Neural cell (in vitro differentiated cells): ENCODE data around the gene C6orf163. TPM values are rescaled to one million over a fixed set of nuclear protein-coding genes. Genes with fewer than 3 reads are reported as not detected.

ENCODE experiments used
- H2AFZ ChIP-seq: fragments of 200-600, 300-800 bp; sonication (generic), shearing (Covaris generic); 2 replicates; pipeline ENCODE4 v1.6.0; 2014; ENCODE audit warnings: low read depth, mild to moderate bottlenecking, antibody characterized with exemption, low read length, moderate library complexity
- H3F3A ChIP-seq: fragments of 200-600 bp; shearing (Covaris generic); 2 replicates; pipeline ENCODE4 v1.6.1; 2016; ENCODE audit warnings: mild to moderate bottlenecking, moderate library complexity, mixed read lengths, antibody characterized with exemption, low read length; ENCODE audit not compliant: insufficient read depth, poor library complexity, severe bottlenecking
- H3K27ac ChIP-seq: fragments of 200-600, 300-800 bp; sonication (generic), shearing (Covaris generic); 2 replicates; pipeline ENCODE4 v1.5.1; 2014; ENCODE audit warnings: mild to moderate bottlenecking, low read length, moderate library complexity
- H3K27me3 ChIP-seq: fragments of 300-800, 200-600 bp; sonication (generic), shearing (Covaris generic); 2 replicates; pipeline ENCODE4 v1.6.0; 2014; ENCODE audit warnings: mild to moderate bottlenecking, low read depth, low read length, moderate library complexity; ENCODE audit not compliant: insufficient read depth
- H3K36me3 ChIP-seq: fragments of 300-800, 200-600 bp; sonication (generic), shearing (Covaris generic); 2 replicates; pipeline ENCODE4 v1.5.1; 2014; ENCODE audit warnings: mild to moderate bottlenecking, antibody characterized with exemption, low read length, moderate library complexity; ENCODE audit not compliant: insufficient read depth
- H3K4me2 ChIP-seq: fragments of 300-800, 200-600 bp; sonication (generic), shearing (Covaris generic); 2 replicates; pipeline ENCODE4 v1.6.0; 2014; ENCODE audit warnings: mild to moderate bottlenecking, low read length
- H3K4me3 ChIP-seq: fragments of 300-800, 200-600 bp; sonication (generic), shearing (Covaris generic); 2 replicates; pipeline ENCODE4 v1.5.1; 2014; ENCODE audit warnings: mild to moderate bottlenecking, low read length, moderate library complexity
- H3K79me2 ChIP-seq: fragments of 200-600 bp; shearing (Covaris generic); replicated peaks from 2 replicates; pipeline ENCODE4 v1.6.0; 2014; ENCODE audit warnings: mild to moderate bottlenecking, low read length, moderate library complexity; ENCODE audit not compliant: insufficient read depth
- H3K9ac ChIP-seq: fragments of 300-800, 200-600 bp; sonication (generic), shearing (Covaris generic); 2 replicates; pipeline ENCODE4 v1.6.1; 2016; ENCODE audit warnings: mild to moderate bottlenecking, low read length, mixed read lengths
- H3K9me2 ChIP-seq: fragments of 200-600 bp; shearing (Covaris generic); 2 replicates; pipeline ENCODE4 v1.6.1; 2016; ENCODE audit warnings: mild to moderate bottlenecking, low read length, mixed read lengths; ENCODE audit not compliant: insufficient read depth
- H3K9me3 ChIP-seq: fragments of 200-600, 300-800 bp; sonication (generic), shearing (Covaris generic); 2 replicates; pipeline ENCODE4 v1.6.1; 2016; ENCODE audit warnings: mild to moderate bottlenecking, mixed run types, low read length, moderate library complexity, mixed read lengths
- H4K20me1 ChIP-seq: fragments of 200-600 bp; shearing (Covaris generic); 2 replicates; pipeline ENCODE4 v1.6.1; 2016; ENCODE audit warnings: mild to moderate bottlenecking, mixed run types; ENCODE audit not compliant: insufficient read depth
- EZH2 ChIP-seq: fragments of 200-600, 300-800 bp; shearing (Covaris generic), sonication (generic); IDR thresholded peaks from 2 replicates; pipeline ENCODE4 v1.6.1; 2014; ENCODE audit warnings: antibody characterized with exemption, low read length, borderline replicate concordance, mild to moderate bottlenecking; ENCODE audit not compliant: insufficient read depth, poor library complexity, severe bottlenecking
- MXI1 ChIP-seq: fragments of 450-650 bp; conservative IDR thresholded peaks from 2 replicates; pipeline ENCODE4 v1.6.1; 2014; ENCODE audit warnings: antibody characterized with exemption, mild to moderate bottlenecking; ENCODE audit not compliant: poor library complexity, severe bottlenecking
- POLR2AphosphoS5 ChIP-seq: IDR thresholded peaks from 2 replicates; pipeline ENCODE4 v1.6.1; 2012
- SMC3 ChIP-seq: fragments of 450-650 bp; conservative IDR thresholded peaks from 2 replicates; pipeline ENCODE4 v1.6.1; 2014; ENCODE audit warnings: antibody characterized with exemption, mild to moderate bottlenecking, moderate library complexity; ENCODE audit not compliant: poor library complexity
- TAF1 ChIP-seq: IDR thresholded peaks from 2 replicates; pipeline ENCODE4 v1.6.1; 2012; ENCODE audit warnings: low read depth
- polyA plus RNA-seq: library from polyadenylated mRNA; depleted of rRNA; stranded (reverse); fragments of >200 nt; gene quantifications from 2 replicates; pipeline ENCODE4 v1.2.3, GENCODE V29; 2014
- TF ChIP-seq, protein P1 (sequence below): fragments of 450-650 bp; IDR thresholded peaks from 2 replicates; pipeline ENCODE4 v1.5.1; 2014; ENCODE audit warnings: antibody characterized with exemption, mild to moderate bottlenecking, moderate library complexity; ENCODE audit not compliant: poor library complexity, severe bottlenecking
- TF ChIP-seq, protein P2 (sequence below): IDR thresholded peaks from 2 replicates; pipeline ENCODE4 v1.6.1; 2012; ENCODE audit warnings: borderline replicate concordance

Gene C6orf163
- polyA plus RNA-seq, 1 donor from 2014 or later: 1.8 TPM

DNA sequence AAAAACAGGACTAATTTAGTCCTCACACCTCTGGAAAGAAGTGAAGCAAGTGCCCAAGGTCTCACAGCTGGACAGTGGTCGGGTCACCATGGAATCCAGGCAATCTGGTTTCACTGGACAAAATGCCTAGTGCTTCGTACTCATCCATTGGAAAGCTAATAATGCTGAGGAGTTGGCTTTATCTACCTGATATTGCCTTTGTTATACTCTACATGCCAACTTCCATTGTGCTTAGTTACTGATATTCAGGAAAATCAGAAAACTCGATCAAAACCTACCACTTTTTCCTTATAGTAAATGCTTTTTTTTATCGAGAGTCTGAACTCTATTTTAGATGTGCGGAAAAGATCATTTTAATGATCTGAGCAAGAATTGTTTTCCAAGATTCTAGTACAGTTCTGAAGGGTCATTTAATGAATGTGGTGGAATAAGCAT, 64.1 kb downstream of the C6orf163 start:
- H3K9me2 ChIP-seq: no peaks in the 10 kb centered on the region
- peak overlapping the region; percentile 90 for H3K4me3 ChIP-seq
- no peaks in the 10 kb centered on the region for H3K27me3 ChIP-seq
- peaks cover 7% of the 10 kb centered on the region for H3F3A ChIP-seq
- peak overlapping the region; percentile 70 for H2AFZ ChIP-seq
- H3K36me3 ChIP-seq: no peaks in the 10 kb centered on the region
- no peaks in the 10 kb centered on the region for H3K79me2 ChIP-seq
- no peak for TF ChIP-seq EZH2
- no peak for TF ChIP-seq MXI1
- no peak for TF ChIP-seq POLR2AphosphoS5
- no peak for TF ChIP-seq TAF1
- TF ChIP-seq SMC3: no peak
- TF ChIP-seq, protein P1, sequence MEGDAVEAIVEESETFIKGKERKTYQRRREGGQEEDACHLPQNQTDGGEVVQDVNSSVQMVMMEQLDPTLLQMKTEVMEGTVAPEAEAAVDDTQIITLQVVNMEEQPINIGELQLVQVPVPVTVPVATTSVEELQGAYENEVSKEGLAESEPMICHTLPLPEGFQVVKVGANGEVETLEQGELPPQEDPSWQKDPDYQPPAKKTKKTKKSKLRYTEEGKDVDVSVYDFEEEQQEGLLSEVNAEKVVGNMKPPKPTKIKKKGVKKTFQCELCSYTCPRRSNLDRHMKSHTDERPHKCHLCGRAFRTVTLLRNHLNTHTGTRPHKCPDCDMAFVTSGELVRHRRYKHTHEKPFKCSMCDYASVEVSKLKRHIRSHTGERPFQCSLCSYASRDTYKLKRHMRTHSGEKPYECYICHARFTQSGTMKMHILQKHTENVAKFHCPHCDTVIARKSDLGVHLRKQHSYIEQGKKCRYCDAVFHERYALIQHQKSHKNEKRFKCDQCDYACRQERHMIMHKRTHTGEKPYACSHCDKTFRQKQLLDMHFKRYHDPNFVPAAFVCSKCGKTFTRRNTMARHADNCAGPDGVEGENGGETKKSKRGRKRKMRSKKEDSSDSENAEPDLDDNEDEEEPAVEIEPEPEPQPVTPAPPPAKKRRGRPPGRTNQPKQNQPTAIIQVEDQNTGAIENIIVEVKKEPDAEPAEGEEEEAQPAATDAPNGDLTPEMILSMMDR: no peak
- TF ChIP-seq, protein P2, sequence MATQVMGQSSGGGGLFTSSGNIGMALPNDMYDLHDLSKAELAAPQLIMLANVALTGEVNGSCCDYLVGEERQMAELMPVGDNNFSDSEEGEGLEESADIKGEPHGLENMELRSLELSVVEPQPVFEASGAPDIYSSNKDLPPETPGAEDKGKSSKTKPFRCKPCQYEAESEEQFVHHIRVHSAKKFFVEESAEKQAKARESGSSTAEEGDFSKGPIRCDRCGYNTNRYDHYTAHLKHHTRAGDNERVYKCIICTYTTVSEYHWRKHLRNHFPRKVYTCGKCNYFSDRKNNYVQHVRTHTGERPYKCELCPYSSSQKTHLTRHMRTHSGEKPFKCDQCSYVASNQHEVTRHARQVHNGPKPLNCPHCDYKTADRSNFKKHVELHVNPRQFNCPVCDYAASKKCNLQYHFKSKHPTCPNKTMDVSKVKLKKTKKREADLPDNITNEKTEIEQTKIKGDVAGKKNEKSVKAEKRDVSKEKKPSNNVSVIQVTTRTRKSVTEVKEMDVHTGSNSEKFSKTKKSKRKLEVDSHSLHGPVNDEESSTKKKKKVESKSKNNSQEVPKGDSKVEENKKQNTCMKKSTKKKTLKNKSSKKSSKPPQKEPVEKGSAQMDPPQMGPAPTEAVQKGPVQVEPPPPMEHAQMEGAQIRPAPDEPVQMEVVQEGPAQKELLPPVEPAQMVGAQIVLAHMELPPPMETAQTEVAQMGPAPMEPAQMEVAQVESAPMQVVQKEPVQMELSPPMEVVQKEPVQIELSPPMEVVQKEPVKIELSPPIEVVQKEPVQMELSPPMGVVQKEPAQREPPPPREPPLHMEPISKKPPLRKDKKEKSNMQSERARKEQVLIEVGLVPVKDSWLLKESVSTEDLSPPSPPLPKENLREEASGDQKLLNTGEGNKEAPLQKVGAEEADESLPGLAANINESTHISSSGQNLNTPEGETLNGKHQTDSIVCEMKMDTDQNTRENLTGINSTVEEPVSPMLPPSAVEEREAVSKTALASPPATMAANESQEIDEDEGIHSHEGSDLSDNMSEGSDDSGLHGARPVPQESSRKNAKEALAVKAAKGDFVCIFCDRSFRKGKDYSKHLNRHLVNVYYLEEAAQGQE: peak; percentile 37
- H4K20me1 ChIP-seq: no peaks in the 10 kb centered on the region
- peak overlapping the region; percentile 41 for H3K4me2 ChIP-seq
- peak overlapping the region; percentile 86 for H3K27ac ChIP-seq
- peak overlapping the region; percentile 70 for H3K9ac ChIP-seq
- H3K9me3 ChIP-seq: no peaks in the 10 kb centered on the region

Other genes starting within 250 kb of the C6orf163 start
- gene CGA, start 249.7 kb upstream of the C6orf163 start, polyA plus RNA-seq: not detected in 2 replicates
- 27.9 and 29.8 TPM in 2 replicates for gene ZNF292, start 189.2 kb upstream of the C6orf163 start, polyA plus RNA-seq
- gene SMIM8, start 22.2 kb upstream of the C6orf163 start, polyA plus RNA-seq: 27.5 and 30.6 TPM in 2 replicates
- gene GJB7, start 15.5 kb upstream of the C6orf163 start, polyA plus RNA-seq: not detected in 2 replicates
- gene CFAP206, start 63.2 kb downstream of the C6orf163 start, polyA plus RNA-seq: 5.7 and 6.6 TPM in 2 replicates
- gene SLC35A1, start 128.2 kb downstream of the C6orf163 start, polyA plus RNA-seq: 63.0 and 76.1 TPM in 2 replicates
- 48.8 and 50.4 TPM in 2 replicates for gene RARS2, start 245.2 kb downstream of the C6orf163 start, polyA plus RNA-seq
- 40.4 and 43.7 TPM in 2 replicates for gene ORC3, start 245.3 kb downstream of the C6orf163 start, polyA plus RNA-seq